Measurements from ENCODE around the gene ARHGEF28. TPM values are rescaled to one million over a fixed set of nuclear protein-coding genes. Genes with fewer than 3 reads are reported as not detected.

The ARHGEF28 gene
- total and polyA plus RNA-seq, 2 donors (not counting 1 experiment from before 2014, with no cell fraction given), result not detected

DNA sequence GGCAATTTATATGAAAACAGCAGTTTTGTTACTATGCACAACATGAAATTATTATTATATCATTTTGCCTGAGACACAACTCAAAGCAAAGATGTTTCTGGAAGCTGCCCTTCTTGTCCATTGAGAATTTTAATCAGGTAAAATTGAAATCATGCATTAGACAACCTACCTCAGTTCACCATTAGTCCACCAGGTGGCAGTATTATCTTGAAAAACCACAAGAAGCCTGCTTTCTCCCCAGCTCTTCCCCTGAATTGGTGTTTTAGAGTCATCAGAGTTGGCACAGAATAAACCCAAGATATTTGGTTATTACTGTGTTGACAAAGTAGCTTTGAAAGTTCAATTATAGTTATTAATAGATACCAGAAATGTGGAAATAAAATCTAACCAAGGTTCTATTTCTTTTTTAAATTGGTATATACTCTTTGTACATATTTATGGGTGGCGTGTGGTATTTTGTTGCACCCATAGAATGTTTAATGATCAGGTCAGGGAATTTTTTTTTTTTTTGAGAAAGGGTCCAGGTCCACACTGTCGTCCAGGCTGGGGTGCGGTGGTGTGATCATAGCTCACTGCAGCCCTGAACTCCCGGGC lies 34.8 kb upstream of the ARHGEF28 start:
- Histone ChIP-seq H2AFZ (ENCODE audit: insufficient read depth, low read depth, low read length, poor library complexity, severe bottlenecking) (no peak overlapping the region), H3K27ac (ENCODE audit: low read length in 2 of 2) (no peak overlapping the region), H3K4me1 (ENCODE audit: control insufficient read depth in 2 of 2, insufficient read depth in 2 of 2, low read length in 2 of 2) (no peaks in the 10 kb centered on the region), H3K4me2 (replicated peaks; ENCODE audit: low read depth, low read length, poor library complexity, severe bottlenecking) (no peak overlapping the region), H3K4me3 (ENCODE audit: control extremely low read depth in 1 of 5, extremely low read depth in 1 of 5, insufficient read depth in 1 of 5, low read depth in 2 of 5, low read length in 4 of 5) (no peak overlapping the region), H3K27me3 (replicated peaks in 1 of 4; ENCODE audit: control extremely low read depth in 1 of 4, control insufficient read depth in 3 of 4, insufficient read depth in 4 of 4, low read length in 3 of 4) (no peaks in the 10 kb centered on the region), H4K20me1 (ENCODE audit: control insufficient read depth, insufficient read depth, low read length, poor library complexity, severe bottlenecking) (no peaks in the 10 kb centered on the region), H3K36me3 (replicated peaks in 1 of 2; ENCODE audit: control extremely low read depth in 1 of 2, control insufficient read depth in 1 of 2, extremely low read depth in 1 of 2, insufficient read depth in 2 of 2, low read length in 1 of 2) (no peaks in the 10 kb centered on the region), H3K9me3 (ENCODE audit: control extremely low read depth in 1 of 3, control insufficient read depth in 2 of 3, insufficient read depth in 1 of 3, low read length in 2 of 3) (no peaks in the 10 kb centered on the region), H3K9ac (ENCODE audit: low read length) (no peak overlapping the region), H3K79me2 (ENCODE audit: control insufficient read depth, insufficient read depth, low read length) (no peaks in the 10 kb centered on the region)
- Mint-ChIP-seq H3K27me3 (no peaks in the 10 kb centered on the region), H3K27ac (no peak overlapping the region), H3K4me1 (no peaks in the 10 kb centered on the region), H3K9me3 (ENCODE audit: insufficient read depth) (no peaks in the 10 kb centered on the region), H3K4me3 (no peak overlapping the region)
- ChIA-PET CTCF (interaction anchor here (0.8 to 7.3 kb wide), 21 partner anchors 10 to 1058 kb away, joined by 3 to 101 read pairs (median 4); partner anchors contain the start of genes ANKRA2 and UTP15), POLR2A (no interaction called here)
- peak; percentile 54 for ATAC-seq (ENCODE audit: low read depth)
- TF ChIP-seq EZH2 (IDR thresholded peaks at IDR 0.05; ENCODE audit: borderline replicate concordance, insufficient read depth, low read depth, low read length, poor library complexity, severe bottlenecking), result no peak
- TF ChIP-seq, protein P1, sequence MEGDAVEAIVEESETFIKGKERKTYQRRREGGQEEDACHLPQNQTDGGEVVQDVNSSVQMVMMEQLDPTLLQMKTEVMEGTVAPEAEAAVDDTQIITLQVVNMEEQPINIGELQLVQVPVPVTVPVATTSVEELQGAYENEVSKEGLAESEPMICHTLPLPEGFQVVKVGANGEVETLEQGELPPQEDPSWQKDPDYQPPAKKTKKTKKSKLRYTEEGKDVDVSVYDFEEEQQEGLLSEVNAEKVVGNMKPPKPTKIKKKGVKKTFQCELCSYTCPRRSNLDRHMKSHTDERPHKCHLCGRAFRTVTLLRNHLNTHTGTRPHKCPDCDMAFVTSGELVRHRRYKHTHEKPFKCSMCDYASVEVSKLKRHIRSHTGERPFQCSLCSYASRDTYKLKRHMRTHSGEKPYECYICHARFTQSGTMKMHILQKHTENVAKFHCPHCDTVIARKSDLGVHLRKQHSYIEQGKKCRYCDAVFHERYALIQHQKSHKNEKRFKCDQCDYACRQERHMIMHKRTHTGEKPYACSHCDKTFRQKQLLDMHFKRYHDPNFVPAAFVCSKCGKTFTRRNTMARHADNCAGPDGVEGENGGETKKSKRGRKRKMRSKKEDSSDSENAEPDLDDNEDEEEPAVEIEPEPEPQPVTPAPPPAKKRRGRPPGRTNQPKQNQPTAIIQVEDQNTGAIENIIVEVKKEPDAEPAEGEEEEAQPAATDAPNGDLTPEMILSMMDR (IDR thresholded peaks at IDR 0.05), result peak; percentile 88
- WGBS (ENCODE audit: insufficient coverage), result no CpG with 5 or more reads among the region's 4 CpGs
- intact Hi-C loops (cut with micrococcal nuclease), result loop anchor here (1.0 to 10.0 kb wide), 3 partner anchors 201 to 1057 kb away; no protein-coding TSS in a partner anchor
- DNase-seq, result peak; percentile 74

DNA sequence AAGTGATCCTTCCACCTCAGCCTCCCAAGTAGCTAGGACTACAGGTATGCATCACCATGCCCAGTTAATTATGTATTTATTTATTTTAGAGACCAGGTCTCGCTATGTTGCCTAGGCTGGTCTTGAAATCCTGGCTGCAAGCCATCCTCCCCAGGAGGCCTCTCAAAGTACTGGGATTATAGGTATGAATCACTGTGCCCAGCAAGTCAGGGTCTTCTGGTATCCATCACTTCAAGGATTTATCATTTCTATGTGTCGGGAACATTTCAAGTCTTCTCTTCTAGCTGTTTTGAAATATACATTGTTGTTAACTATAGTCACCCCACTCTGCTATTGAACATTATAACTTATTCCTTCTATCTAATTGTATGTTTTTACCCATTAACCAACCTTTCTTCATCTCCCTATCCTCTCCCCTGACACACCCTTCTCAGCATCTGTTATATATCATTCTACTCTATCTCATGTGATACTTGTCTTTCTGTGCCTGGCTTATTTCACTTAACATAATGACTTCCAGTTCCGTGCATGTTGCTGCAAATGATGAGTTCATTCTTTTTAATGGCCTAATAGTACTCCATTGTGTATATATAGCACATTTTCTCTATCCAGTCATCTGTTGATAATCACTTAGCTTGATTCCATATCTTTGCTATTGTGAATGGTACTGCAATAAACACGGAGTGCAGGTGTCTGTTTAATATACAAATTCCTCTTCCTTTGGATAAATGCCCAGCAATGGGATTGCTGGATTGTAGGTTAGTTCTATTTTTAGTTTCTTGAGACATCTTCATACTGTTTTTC lies 34.1 kb upstream of the ARHGEF28 start:
- Mint-ChIP-seq H3K9me3 (ENCODE audit: insufficient read depth) (no peaks in the 10 kb centered on the region), H3K27me3 (no peaks in the 10 kb centered on the region), H3K27ac (no peak overlapping the region), H3K4me3 (no peak overlapping the region), H3K4me1 (no peaks in the 10 kb centered on the region)
- TF ChIP-seq, protein P1 (IDR thresholded peaks at IDR 0.05), result no peak
- WGBS (ENCODE audit: insufficient coverage), result no CpG with 5 or more reads among the region's 4 CpGs
- no peaks in the 10 kb centered on the region for H3K36me3 ChIP-seq (replicated peaks in 1 of 2; ENCODE audit: control extremely low read depth in 1 of 2, control insufficient read depth in 1 of 2, extremely low read depth in 1 of 2, insufficient read depth in 2 of 2, low read length in 1 of 2)
- ChIA-PET CTCF (interaction anchor here (0.7 to 7.3 kb wide), 17 partner anchors 10 to 1057 kb away, joined by 3 to 101 read pairs (median 4); partner anchors contain the start of genes ANKRA2 and UTP15), POLR2A (no interaction called here)
- no peaks in the 10 kb centered on the region for H3K79me2 ChIP-seq (ENCODE audit: control insufficient read depth, insufficient read depth, low read length)
- H3K4me2 ChIP-seq (replicated peaks; ENCODE audit: low read depth, low read length, poor library complexity, severe bottlenecking), result no peak overlapping the region
- DNase-seq (no peak), ATAC-seq (ENCODE audit: low read depth) (no peak)
- no peaks in the 10 kb centered on the region for H4K20me1 ChIP-seq (ENCODE audit: control insufficient read depth, insufficient read depth, low read length, poor library complexity, severe bottlenecking)
- no peaks in the 10 kb centered on the region for H3K9me3 ChIP-seq (ENCODE audit: control extremely low read depth in 1 of 3, control insufficient read depth in 2 of 3, insufficient read depth in 1 of 3, low read length in 2 of 3)
- H3K27me3 ChIP-seq (replicated peaks in 1 of 4; ENCODE audit: control extremely low read depth in 1 of 4, control insufficient read depth in 3 of 4, insufficient read depth in 4 of 4, low read length in 3 of 4), result no peaks in the 10 kb centered on the region
- no peak overlapping the region for H3K9ac ChIP-seq (ENCODE audit: low read length)
- H3K27ac ChIP-seq (ENCODE audit: low read length in 2 of 2), result no peak overlapping the region
- H3K4me1 ChIP-seq (ENCODE audit: control insufficient read depth in 2 of 2, insufficient read depth in 2 of 2, low read length in 2 of 2), result no peaks in the 10 kb centered on the region
- no peak overlapping the region for H3K4me3 ChIP-seq (ENCODE audit: control extremely low read depth in 1 of 5, extremely low read depth in 1 of 5, insufficient read depth in 1 of 5, low read depth in 2 of 5, low read length in 4 of 5)
- H2AFZ ChIP-seq (ENCODE audit: insufficient read depth, low read depth, low read length, poor library complexity, severe bottlenecking), result no peak overlapping the region
- intact Hi-C loops (cut with micrococcal nuclease), result loop anchor here (1.0 to 10.0 kb wide), 3 partner anchors 200 to 1056 kb away; no protein-coding TSS in a partner anchor

Measured in B cell (primary cell).